Stimulated activated naive B cell treated with anti-CD40 and anti-IgM and Interleukin-4, amounts not matched to agents 10 μg/mL and 1 μg/mL and 100 μg/mL, for 72 hours (primary cell): Measurements from ENCODE around the gene JPT1.
A peak's percentile ranks its signal among the peaks of the same experiment; 100 is the strongest.

Source experiments
- ATAC-seq, 2 donors: fragments of 150-1000 bp; cut with Tn5 transposase; replicated peaks; 2 replicates each; pipeline ENCODE4 v1.10.0; 2021; ENCODE audit warnings: moderate library complexity in 1 of 2
- DNase-seq: peaks from one replicate; pipeline ENCODE4 v3.0.0; 2021
- H3K27ac Mint-ChIP-seq: one replicate; pipeline ENCODE4 v1.8.0; 2022; ENCODE audit warnings: mild to moderate bottlenecking, mixed read lengths
- H3K27me3 Mint-ChIP-seq, 2 donors: one replicate each; pipeline ENCODE4 v1.8.0; 2022; ENCODE audit warnings: mixed read lengths in 2 of 2
- H3K36me3 Mint-ChIP-seq, 2 donors: one replicate each; pipeline ENCODE4 v1.8.0; 2022; ENCODE audit warnings: mixed read lengths in 2 of 2, mild to moderate bottlenecking in 1 of 2
- H3K4me1 Mint-ChIP-seq, 2 donors: one replicate each; pipeline ENCODE4 v1.8.0; 2022; ENCODE audit warnings: mixed read lengths in 2 of 2, mild to moderate bottlenecking in 1 of 2
- H3K4me3 Mint-ChIP-seq, 2 donors: one replicate each; pipeline ENCODE4 v1.8.0; 2022; ENCODE audit warnings: mild to moderate bottlenecking in 2 of 2, mixed read lengths in 2 of 2, moderate library complexity in 1 of 2
- H3K9me3 Mint-ChIP-seq, 2 donors: one replicate each; pipeline ENCODE4 v1.8.0; 2022; ENCODE audit warnings: mixed read lengths in 2 of 2, mild to moderate bottlenecking in 1 of 2

Gene JPT1

GRCh38 chr17:75111777-75112335, 42.5 kb downstream of the JPT1 start:
- H3K9me3 Mint-ChIP-seq: peaks cover 2 to 6% of the 10 kb centered on the region in 2 donors
- peaks cover 34 to 62% of the 10 kb centered on the region in 2 donors for H3K4me1 Mint-ChIP-seq
- no peaks in the 10 kb centered on the region for H3K27me3 Mint-ChIP-seq
- H3K27ac Mint-ChIP-seq: peak overlapping the region; percentile 52
- no peak overlapping the region for H3K4me3 Mint-ChIP-seq
- DNase-seq (no peak), ATAC-seq (no peak)
- H3K36me3 Mint-ChIP-seq: peaks cover 18 to 34% of the 10 kb centered on the region in 2 donors

- ATAC-seq: no peak
- Mint-ChIP-seq H3K9me3 (peaks cover 2 to 6% of the 10 kb centered on the region in 2 donors), H3K27ac (peak overlapping the region; percentile 67), H3K4me1 (peaks cover 28 to 47% of the 10 kb centered on the region in 2 donors), H3K27me3 (peaks cover 4 to 9% of the 10 kb centered on the region in 2 donors), H3K4me3 (peak overlapping the region; percentile 85 to 92), H3K36me3 (peaks cover 15 to 21% of the 10 kb centered on the region in 2 donors)
- no peak for DNase-seq
These were observed 43.9 kb downstream of the JPT1 start for GRCh38 chr17:75110234-75110937.

GRCh38 chr17:75109407-75110233, 44.7 kb downstream of the JPT1 start, which contains the start of gene ARMC7:
Gene ARMC7, plus strand, starts transcription at chr17:75109969. Its CDS starts 320 bp downstream, at chr17:75110289.
- peaks cover 0 to 2% of the 10 kb centered on the region in 2 donors for H3K9me3 Mint-ChIP-seq
- peak within 1 kb of the TSS; percentile 85 for H3K27ac Mint-ChIP-seq

GRCh38 chr17:75109046-75109406, 45.3 kb downstream of the JPT1 start:
- Mint-ChIP-seq H3K27me3 (peaks cover 5 to 9% of the 10 kb centered on the region in 2 donors), H3K27ac (peak overlapping the region; percentile 22), H3K36me3 (peaks cover 6 to 11% of the 10 kb centered on the region in 2 donors), H3K9me3 (no peaks in the 10 kb centered on the region), H3K4me3 (peak overlapping the region; percentile 85 to 92), H3K4me1 (peaks cover 20 to 34% of the 10 kb centered on the region in 2 donors)
- DNase-seq (no peak), ATAC-seq (peak in 1 of 2 donors; percentile 30)

More at GRCh38 chr17:75109407-75110233, 44.7 kb downstream of the JPT1 start, which contains the start of gene ARMC7:
- DNase-seq: peak; percentile 90
- Mint-ChIP-seq H3K36me3 (peaks cover 10 to 15% of the 10 kb centered on the region in 2 donors), H3K4me3 (peak within 1 kb of the TSS; percentile 85 to 92), H3K4me1 (peaks cover 23 to 40% of the 10 kb centered on the region in 2 donors), H3K27me3 (peaks cover 5 to 9% of the 10 kb centered on the region in 2 donors)
- peak; percentile 77 to 83 for ATAC-seq

- DNase-seq: no peak
- H3K4me3 Mint-ChIP-seq: peak overlapping the region in 1 of 2 donors; percentile 5
- ATAC-seq: no peak
- H3K36me3 Mint-ChIP-seq: peaks cover 6 to 8% of the 10 kb centered on the region in 2 donors
- H3K4me1 Mint-ChIP-seq: peaks cover 17 to 28% of the 10 kb centered on the region in 2 donors
- H3K27me3 Mint-ChIP-seq: peaks cover 5 to 9% of the 10 kb centered on the region in 2 donors
- H3K27ac Mint-ChIP-seq: no peak overlapping the region
- H3K9me3 Mint-ChIP-seq: no peaks in the 10 kb centered on the region
These were observed 46.1 kb downstream of the JPT1 start for GRCh38 chr17:75108193-75108592.

GRCh38 chr17:75105126-75106080, 48.9 kb downstream of the JPT1 start:
- Mint-ChIP-seq H3K4me3 (no peak overlapping the region), H3K9me3 (peaks cover 0 to 4% of the 10 kb centered on the region in 2 donors), H3K27ac (no peak overlapping the region), H3K4me1 (peaks cover 19 to 26% of the 10 kb centered on the region in 2 donors), H3K27me3 (peaks cover 5 to 9% of the 10 kb centered on the region in 2 donors), H3K36me3 (peaks cover 0 to 4% of the 10 kb centered on the region in 2 donors)
- DNase-seq (no peak), ATAC-seq (peak; percentile 38 to 39)

- H3K36me3 Mint-ChIP-seq: peaks cover 0 to 4% of the 10 kb centered on the region in 2 donors
- ATAC-seq (no peak), DNase-seq (no peak)
- H3K4me1 Mint-ChIP-seq: peaks cover 15 to 18% of the 10 kb centered on the region in 2 donors
- peaks cover 5 to 9% of the 10 kb centered on the region in 2 donors for H3K27me3 Mint-ChIP-seq
- H3K4me3 Mint-ChIP-seq: no peak overlapping the region
- peaks cover 0 to 4% of the 10 kb centered on the region in 2 donors for H3K9me3 Mint-ChIP-seq
- peak overlapping the region; percentile 28 for H3K27ac Mint-ChIP-seq
These were observed 50.4 kb downstream of the JPT1 start for GRCh38 chr17:75103601-75104554.

GRCh38 chr17:75102385-75102821, 51.9 kb downstream of the JPT1 start:
- H3K4me1 Mint-ChIP-seq: peaks cover 11 to 18% of the 10 kb centered on the region in 2 donors
- DNase-seq (peak; percentile 69), ATAC-seq (peak; percentile 94 to 95)
- H3K9me3 Mint-ChIP-seq: peaks cover 0 to 4% of the 10 kb centered on the region in 2 donors
- peak overlapping the region; percentile 15 for H3K27ac Mint-ChIP-seq
- peaks cover 0 to 4% of the 10 kb centered on the region in 2 donors for H3K36me3 Mint-ChIP-seq
- H3K4me3 Mint-ChIP-seq: no peak overlapping the region
- H3K27me3 Mint-ChIP-seq: peaks cover 5 to 9% of the 10 kb centered on the region in 2 donors

GRCh38 chr17:75099881-75100595, 54.3 kb downstream of the JPT1 start:
- no peak overlapping the region for H3K27ac Mint-ChIP-seq
- H3K27me3 Mint-ChIP-seq: no peaks in the 10 kb centered on the region

GRCh38 chr17:75098861-75099260, 55.5 kb downstream of the JPT1 start:
- ATAC-seq: no peak
- no peak overlapping the region for H3K27ac Mint-ChIP-seq
- H3K4me3 Mint-ChIP-seq: no peak overlapping the region
- peaks cover 0 to 4% of the 10 kb centered on the region in 2 donors for H3K9me3 Mint-ChIP-seq
- DNase-seq: no peak
- peaks cover 0 to 4% of the 10 kb centered on the region in 2 donors for H3K36me3 Mint-ChIP-seq
- H3K27me3 Mint-ChIP-seq: no peaks in the 10 kb centered on the region
- H3K4me1 Mint-ChIP-seq: peaks cover 14 to 17% of the 10 kb centered on the region in 2 donors

More at GRCh38 chr17:75099881-75100595, 54.3 kb downstream of the JPT1 start:
- no peak for DNase-seq
- Mint-ChIP-seq H3K9me3 (peaks cover 0 to 4% of the 10 kb centered on the region in 2 donors), H3K4me3 (no peak overlapping the region), H3K4me1 (peaks cover 15 to 17% of the 10 kb centered on the region in 2 donors), H3K36me3 (peaks cover 0 to 4% of the 10 kb centered on the region in 2 donors)
- no peak for ATAC-seq

GRCh38 chr17:75097865-75098264, 56.4 kb downstream of the JPT1 start:
- DNase-seq (no peak), ATAC-seq (no peak)
- Mint-ChIP-seq H3K36me3 (peaks cover 0 to 4% of the 10 kb centered on the region in 2 donors), H3K9me3 (peaks cover 0 to 4% of the 10 kb centered on the region in 2 donors), H3K4me3 (no peak overlapping the region), H3K4me1 (peaks cover 13 to 17% of the 10 kb centered on the region in 2 donors), H3K27me3 (no peaks in the 10 kb centered on the region), H3K27ac (no peak overlapping the region)
